ENCODE measurements around the gene COL10A1. TPM values are rescaled to one million over a fixed set of nuclear protein-coding genes. Genes with fewer than 3 reads are reported as not detected.

The COL10A1 gene
- total and polyA plus RNA-seq, 10 of the 15 experiments (the other 5 are each of a cell fraction or from before 2014, with no cell fraction given): 0.02 to 0.33 (median 0.06) TPM; not detected in 5

- no peak for TF ChIP-seq ZBTB4 (CRISPR knock-in tag; IDR thresholded peaks at IDR 0.05)
- TF ChIP-seq EGR1 (IDR thresholded peaks at IDR 0.05; ENCODE audit: borderline replicate concordance in 1 of 2, low read depth in 2 of 2, low read length in 2 of 2): no peak
- no peak for TF ChIP-seq SRF (IDR thresholded peaks at IDR 0.05; ENCODE audit: low read depth in 2 of 2, low read length in 2 of 2)
- 0 out of 2 replicates have a peak, but pooled peaks have one; percentile 18 for TF ChIP-seq POLR2A (IDR thresholded peaks at IDR 0.05; ENCODE audit: low read depth, low read length)
- TF ChIP-seq TCF7 (IDR thresholded peaks at IDR 0.05; ENCODE audit: borderline replicate concordance): no peak
- TF ChIP-seq NR2C2 (IDR thresholded peaks at IDR 0.05; ENCODE audit: borderline replicate concordance, control insufficient read depth, insufficient read length, low read depth): no peak
- TF ChIP-seq ZNF384 (IDR thresholded peaks at IDR 0.05; ENCODE audit: borderline replicate concordance, low read depth, low read length): no peak
- TF ChIP-seq MEF2A (IDR thresholded peaks at IDR 0.05; ENCODE audit: insufficient read depth, low read depth, low read length): peak; percentile 81
- peak; percentile 54; the same call in 1 of the 2 replicates for TF ChIP-seq STAT3 (IDR thresholded peaks at IDR 0.05; ENCODE audit: low read depth, low read length)
- peak; percentile 8; the same call in 1 of the 2 replicates for TF ChIP-seq ZNF217 (IDR thresholded peaks at IDR 0.05)
- no peak for TF ChIP-seq LARP7 (IDR thresholded peaks at IDR 0.05)
- TF ChIP-seq ATF3 (IDR thresholded peaks at IDR 0.05; ENCODE audit: borderline replicate concordance, extremely low read depth, low read depth, low read length): no peak
- peak; percentile 33 for TF ChIP-seq ZNF687 (IDR thresholded peaks at IDR 0.05)
- TF ChIP-seq FOXK2 (IDR thresholded peaks at IDR 0.05): no peak
- TF ChIP-seq KDM1A (IDR thresholded peaks at IDR 0.05; ENCODE audit: borderline replicate concordance): no peak
- TF ChIP-seq HDGF (IDR thresholded peaks at IDR 0.05): peak; percentile 31; the same call in 1 of the 2 replicates
- no peak for TF ChIP-seq ZSCAN29 (IDR thresholded peaks at IDR 0.05)
- peak; percentile 89 for TF ChIP-seq NFIC (IDR thresholded peaks at IDR 0.05; ENCODE audit: low read depth, low read length)
- TF ChIP-seq ZNF622 (IDR thresholded peaks at IDR 0.05): no peak
- no peak for TF ChIP-seq YBX1 (IDR thresholded peaks at IDR 0.05)
- 0 out of 2 replicates have a peak, but pooled peaks have one; percentile 41 for TF ChIP-seq ATF7 (IDR thresholded peaks at IDR 0.05; ENCODE audit: low read depth)
Measured at GRCh38 chr6:116087437-116088027, 38.4 kb downstream of the COL10A1 start (continued).
